Skin epidermis (tissue), 12 donors: ENCODE data around the gene COMMD10.
A peak's percentile ranks its signal among the peaks of the same experiment; 100 is the strongest.
"Not testable (repeated sequence)": the region's sequence is repeated elsewhere in the genome, so short reads cannot be mapped to it uniquely, and the experiment has no call there.

Source experiments
- H3K27ac ChIP-seq, 21 experiments: fragments of 200-600 bp; sonication (generic) in 11 of 21; one replicate each; pipeline ENCODE4 v1.5.0; 2020; ENCODE audit warnings: mild to moderate bottlenecking in 3 of 21, inconsistent platforms in 2 of 21, moderate library complexity in 2 of 21
- H3K4me3 ChIP-seq, 7 experiments: fragments of 200-600 bp; sonication (generic) in 2 of 7; one replicate each; pipeline ENCODE4 v1.5.0; 2020; ENCODE audit warnings: inconsistent platforms in 2 of 7, mild to moderate bottlenecking in 2 of 7, moderate library complexity in 1 of 7

COMMD10 gene

DNA sequence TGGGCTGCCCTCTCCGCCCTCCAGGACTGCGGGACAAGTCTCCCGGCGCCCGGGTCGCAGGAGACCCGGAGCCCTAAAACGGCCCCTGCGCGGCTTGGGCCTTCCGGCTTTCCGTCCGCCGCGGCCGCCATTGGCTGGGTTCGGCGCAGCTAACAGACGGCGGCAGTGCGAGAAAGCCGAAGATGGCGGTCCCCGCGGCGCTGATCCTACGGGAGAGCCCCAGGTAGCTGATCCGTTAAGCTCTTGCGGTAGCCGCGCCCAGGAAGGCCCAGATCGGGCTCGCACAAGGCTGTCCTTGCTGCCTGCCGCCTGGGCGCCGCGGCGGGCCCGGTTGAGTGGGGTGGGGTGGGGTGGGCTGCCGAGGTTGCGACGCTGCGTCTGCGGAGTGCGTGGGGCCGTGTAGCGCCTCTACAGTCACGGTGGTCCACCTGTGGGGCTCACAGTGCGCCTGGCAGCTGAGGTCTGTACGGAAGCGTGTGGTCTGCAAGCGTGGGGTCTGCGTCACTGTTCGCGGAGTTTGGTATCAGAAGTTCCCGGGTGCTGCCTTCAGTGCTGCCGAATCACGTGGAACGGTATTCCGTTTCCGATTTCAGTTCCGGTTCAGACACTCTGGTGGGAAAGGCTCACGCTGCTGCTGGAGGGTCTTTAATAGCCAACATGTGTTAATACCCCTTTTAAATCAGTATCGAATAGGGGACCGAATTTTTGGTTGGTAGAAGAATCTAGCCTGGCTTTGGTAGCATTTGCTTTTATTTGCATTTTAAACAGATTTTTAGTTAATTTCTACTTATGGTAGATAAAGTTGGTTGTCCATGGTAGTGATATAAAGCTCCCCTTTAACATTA, at the start of gene COMMD10:
COMMD10 (plus strand) TSS at position 155 of the 845 bp plus-strand sequence.
- Histone ChIP-seq H3K27ac (peak within 1 kb of the TSS; percentile 86 to 99 (median 95)), H3K4me3 (peak within 1 kb of the TSS; percentile 82 to 96 (median 92))

DNA sequence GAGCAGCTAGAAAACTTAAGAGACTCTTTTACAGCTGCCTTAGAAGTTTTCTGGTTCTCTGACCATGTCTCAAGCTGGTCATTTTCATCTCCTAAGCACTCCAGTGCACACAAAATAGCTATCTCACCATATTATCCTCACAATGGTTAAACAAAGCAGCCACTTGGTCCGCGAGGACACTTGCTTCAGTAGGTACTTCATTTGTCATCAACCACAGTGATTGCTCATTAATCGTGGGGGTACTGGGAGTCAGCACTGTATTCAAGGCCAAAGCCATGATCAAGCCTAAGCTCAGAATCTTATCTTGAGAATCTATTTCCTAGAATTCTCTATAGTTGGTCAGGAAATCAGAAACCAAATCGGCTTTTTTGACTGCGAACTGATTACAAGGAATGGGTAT, 49.7 kb upstream of the COMMD10 start:
- no peak overlapping the region for H3K4me3 ChIP-seq
- H3K27ac ChIP-seq: no peak overlapping the region

DNA sequence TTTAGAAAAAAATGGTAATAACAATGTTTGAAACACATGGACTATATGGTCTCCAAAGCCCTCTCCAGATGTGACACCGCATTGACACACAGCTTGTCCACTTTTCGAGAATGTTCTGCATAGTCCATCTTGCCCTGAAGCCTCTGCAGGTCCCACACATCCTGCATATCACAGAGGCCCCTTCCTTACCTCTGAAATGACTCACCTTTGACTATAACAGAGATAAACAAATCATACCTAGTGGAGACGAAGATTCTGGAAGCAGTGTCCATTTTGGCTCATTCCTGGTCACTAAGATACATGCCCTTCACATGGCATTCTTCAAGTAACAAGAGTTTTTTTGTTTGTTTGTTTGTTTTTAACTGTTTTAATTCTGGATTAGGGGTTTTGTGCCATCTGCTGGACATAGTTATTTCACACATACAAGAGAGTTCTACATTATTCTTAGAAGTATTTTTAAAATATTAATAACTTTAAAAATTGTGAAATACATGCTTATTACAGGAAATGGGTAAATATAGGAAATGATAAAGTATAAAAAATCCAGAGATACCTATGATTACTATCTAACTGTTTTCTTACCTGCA, 47.5 kb upstream of the COMMD10 start:
- H3K4me3 ChIP-seq: no peak overlapping the region

DNA sequence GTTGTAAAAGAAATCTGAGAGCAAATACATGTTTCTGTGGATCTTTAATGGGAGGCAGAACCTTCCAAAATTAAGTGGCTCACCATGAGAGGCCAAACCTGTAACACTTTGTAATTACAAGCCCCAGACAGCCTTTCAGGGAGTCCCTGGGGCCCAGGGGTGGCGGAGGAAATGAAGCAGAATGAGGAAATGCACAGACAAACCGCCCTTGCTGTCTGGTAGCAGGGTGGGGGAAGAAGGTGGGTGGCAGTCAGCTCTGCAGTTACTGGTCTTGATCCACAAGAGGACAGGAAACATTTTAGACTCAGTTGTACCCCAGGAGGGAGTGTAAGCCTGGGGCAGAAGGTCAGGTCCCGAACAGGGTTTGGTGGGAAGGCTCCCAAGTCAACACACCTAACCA, 46.0 kb upstream of the COMMD10 start:
- Histone ChIP-seq H3K27ac (no peak overlapping the region), H3K4me3 (no peak overlapping the region)

More for the DNA sequence above, 47.5 kb upstream of the COMMD10 start:
- H3K27ac ChIP-seq: no peak overlapping the region

DNA sequence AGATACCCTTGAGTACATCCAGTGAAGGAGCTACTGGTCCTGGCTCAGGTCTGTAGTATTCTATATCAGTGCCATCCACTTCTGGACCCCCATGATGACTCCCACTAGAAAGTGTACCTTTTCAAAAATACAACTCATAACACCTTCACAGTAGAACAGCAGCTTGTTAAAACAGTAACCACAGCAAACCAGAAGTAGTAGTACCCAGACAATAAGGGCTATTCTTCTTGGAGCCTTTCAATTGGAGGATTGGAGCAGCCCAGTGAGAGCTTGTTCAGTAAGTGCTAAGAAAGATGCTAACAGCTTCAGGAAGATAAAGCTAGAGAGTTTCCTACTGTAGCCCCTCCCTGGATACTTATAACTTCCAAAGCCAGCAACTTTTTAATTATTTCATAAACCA, 42.5 kb upstream of the COMMD10 start:
- Histone ChIP-seq H3K27ac (no peak overlapping the region), H3K4me3 (no peak overlapping the region)

DNA sequence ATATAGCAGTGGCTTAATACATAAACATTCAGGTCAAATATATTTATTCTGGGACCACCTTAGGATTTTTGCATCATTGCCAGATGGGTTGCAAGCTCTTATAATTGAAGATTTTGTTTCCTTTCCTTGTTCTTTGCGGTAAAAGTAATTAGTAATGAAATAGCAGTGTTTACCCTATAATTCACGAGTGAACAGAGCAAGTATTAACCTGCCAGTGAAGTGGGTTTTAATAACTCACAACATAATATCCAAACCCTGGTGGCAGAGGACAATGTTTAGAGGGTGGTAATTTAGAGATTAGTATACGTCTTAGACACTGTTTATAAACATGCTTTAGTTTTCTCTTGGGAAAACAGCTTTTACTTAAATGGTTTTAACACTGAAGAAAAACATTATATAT, 40.8 kb upstream of the COMMD10 start:
- Histone ChIP-seq H3K27ac (no peak overlapping the region), H3K4me3 (no peak overlapping the region)

DNA sequence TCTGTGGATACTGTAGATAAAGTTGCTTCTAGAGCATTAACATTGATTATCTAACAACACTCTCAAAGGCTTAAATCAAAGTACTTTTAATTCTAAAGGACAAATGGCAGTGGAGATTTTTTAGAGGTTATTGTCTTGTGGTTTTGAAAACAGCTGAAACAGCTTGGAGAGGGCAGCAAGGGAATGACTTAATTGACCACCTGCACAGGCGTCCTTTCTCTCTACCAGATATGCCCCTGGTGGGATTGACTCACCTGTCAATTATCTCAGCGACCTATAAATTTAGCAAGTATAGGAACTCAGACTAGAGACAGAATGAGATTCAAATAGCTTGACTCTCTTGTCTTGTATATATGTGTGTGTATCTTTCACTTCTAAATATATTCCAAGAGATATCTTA, 39.0 kb upstream of the COMMD10 start:
- Histone ChIP-seq H3K27ac (no peak overlapping the region), H3K4me3 (no peak overlapping the region)

DNA sequence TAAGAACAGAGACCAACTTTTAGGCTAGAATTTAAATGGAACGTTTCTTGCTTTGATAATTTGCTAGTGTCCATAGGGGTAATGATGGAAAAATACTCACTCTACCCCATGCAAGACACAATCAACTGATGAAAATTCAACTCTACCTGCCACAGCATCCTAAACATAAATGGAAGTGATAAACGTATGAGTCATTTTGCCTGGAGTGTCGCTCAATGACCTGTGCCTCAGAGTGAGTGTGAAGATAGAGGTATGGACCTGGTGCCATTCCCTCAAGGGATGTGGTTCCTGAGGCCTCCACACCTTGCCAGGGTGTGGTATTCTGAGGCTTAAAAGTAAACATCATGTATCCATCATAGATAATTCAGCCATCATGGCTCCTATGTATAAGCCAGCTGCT, 38.6 kb upstream of the COMMD10 start:
- no peak overlapping the region for H3K27ac ChIP-seq
- no peak overlapping the region for H3K4me3 ChIP-seq

DNA sequence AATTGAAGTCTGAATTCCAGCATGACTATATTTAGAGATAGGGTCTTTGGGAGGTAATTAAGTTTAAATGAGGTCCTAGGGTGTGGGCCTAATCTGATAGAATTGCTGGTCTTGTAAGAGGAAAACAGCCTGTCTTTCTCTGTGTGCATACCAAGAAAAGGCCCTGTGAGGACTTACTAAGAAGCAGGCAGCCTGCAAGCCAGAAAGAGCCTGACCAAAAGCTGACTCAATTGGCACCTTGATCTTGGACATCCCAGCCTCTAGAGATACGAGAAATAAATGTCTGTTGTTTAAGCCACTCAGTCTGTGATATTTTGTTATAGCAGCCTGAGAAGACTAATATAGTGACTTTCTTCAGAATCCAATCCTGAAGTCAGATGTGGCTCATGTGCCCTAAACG, 38.0 kb upstream of the COMMD10 start:
- no peak overlapping the region for H3K4me3 ChIP-seq
- no peak overlapping the region for H3K27ac ChIP-seq

DNA sequence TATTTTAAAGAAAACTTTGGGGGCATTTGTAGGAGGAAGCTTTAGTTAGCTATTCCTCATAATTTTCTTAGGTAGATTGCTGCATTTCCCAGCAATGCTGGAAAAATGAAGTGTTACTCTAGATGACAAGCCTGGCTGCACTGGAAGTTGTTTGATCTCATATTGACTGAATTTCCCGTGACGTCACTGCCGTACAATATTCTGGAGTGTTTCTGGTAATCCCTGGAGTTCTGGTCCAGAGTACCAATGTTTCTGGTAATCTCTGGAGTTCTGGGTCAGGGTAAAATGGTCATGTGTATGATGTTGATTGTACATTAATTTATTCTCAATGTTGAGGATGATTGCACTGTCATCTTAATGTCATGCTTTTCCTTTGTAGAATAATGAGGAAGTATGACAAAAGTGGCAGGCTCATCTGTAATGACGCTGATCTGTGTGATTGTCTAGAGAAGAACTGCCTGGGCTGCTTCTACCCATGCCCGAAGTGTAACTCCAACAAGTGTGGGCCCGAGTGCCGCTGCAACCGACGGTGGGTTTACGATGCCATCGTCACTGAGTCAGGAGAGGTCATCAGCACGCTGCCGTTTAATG, 26.4 kb upstream of the COMMD10 start:
- H3K27ac ChIP-seq: no peak overlapping the region
- H3K4me3 ChIP-seq: no peak overlapping the region

DNA sequence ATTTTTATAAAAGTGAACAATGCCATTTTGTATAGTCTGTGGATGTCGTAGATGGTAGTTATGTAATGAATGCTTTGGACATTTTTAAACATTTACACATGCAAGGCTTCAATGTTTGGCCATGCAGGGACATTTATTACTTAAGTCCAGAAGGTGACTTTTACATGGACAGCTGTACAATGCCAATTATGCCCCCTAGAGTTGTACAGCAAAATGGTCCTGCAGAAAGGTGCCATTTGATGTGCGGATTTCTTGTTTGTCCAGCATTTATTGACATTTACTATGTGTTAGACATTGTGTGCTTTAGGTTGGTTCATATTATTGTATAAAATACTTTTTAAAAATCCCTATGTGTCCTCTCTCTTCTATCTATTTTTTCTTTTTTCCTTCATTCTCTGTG, 22.5 kb upstream of the COMMD10 start:
- no peak overlapping the region for H3K4me3 ChIP-seq
- H3K27ac ChIP-seq: no peak overlapping the region

DNA sequence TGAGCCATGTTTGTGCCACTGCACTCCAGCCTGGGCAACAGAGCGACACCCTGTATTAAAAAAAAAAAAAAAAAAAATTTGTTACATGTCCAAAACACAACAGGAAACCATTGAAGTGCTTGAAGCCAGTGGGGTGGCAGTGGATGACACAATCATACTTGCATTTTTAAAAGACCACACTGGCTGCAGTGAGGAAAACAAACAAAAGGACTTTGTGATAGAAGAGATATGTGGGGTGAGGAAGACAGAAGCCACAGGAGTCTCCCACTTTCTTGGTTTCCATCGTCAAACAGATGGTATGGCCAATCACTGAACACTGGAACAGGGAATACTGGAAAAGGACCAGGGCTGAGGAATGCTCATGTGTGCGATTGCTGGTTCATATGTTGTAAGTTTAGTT, 20.9 kb upstream of the COMMD10 start:
- no peak overlapping the region for H3K27ac ChIP-seq
- H3K4me3 ChIP-seq: no peak overlapping the region

DNA sequence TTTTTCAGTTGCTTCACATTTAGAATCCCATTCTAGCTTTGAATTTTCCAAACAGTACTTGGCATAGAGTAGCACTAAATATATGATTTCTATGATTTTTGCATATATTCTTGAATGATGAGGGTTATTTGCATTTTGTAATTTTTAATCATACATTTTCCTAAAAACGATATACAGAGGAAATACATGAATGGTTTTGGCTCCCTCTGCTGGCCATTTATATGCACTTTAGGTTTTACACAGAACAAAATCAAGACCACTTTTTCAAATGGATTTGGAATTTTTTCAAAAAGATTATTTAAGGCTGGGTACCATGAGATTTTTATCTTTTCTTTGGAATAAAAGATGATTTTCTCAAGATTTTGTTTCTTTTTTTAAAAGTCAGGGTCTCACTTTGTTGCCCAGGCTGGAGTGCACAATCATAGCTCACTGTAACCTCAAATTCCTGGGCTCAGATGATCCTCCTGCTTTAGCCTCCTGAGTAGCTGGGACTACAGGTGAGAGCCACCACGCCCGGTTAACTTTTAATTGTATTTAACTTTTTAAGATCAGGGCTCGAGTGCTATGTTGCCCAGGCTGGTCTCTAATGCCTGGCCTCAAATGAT, 16.7 kb upstream of the COMMD10 start:
- no peak overlapping the region for H3K4me3 ChIP-seq
- no peak overlapping the region for H3K27ac ChIP-seq

DNA sequence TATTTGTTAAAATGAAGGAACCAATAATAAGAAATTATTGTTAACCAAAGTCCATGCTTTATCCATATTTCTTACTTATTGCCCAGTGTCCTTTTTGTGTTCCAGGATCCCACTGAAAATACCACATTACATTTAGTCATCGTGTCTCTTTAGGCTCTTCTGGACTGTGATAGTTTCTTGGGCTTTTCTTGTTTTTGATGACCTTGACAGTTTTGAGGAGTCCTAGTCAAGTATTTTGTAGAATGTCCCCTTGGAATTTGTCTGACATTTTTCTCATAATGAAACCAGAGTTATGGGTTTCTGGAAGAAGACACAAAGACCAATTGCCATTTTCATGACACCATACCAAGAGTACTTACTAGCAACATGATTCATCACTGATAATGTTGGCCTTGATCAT, 13.6 kb upstream of the COMMD10 start:
- H3K27ac ChIP-seq: no peak overlapping the region
- H3K4me3 ChIP-seq: no peak overlapping the region

DNA sequence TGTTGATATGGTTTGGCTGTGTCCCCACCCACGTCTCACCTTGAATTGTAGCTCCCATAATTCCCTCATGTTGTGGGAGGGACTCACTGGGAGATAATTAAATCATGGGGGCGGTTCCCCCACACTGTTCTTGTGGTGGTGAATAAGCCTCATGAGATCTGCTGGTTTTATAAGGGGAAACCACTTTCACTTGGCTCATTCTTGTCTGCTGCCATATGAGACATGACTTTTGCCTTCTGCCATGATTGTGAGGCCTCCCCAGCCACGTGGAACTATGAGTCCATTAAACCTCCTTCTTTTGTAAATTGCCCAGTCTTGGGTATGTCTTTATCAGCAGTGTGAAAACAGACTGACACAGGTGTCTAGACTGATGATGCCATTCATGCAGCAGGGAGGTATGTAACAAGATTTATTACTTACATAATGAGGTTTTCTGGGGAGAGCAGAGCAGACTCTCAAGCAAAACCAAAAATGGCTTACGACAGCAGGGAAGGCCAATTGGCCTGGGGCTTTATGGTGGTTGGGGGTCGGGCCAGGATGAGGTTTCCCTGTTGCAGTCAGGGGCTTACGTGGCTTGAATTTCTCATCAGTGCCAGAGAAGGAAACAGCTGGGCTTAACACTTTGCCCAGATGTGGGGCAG, 9.5 kb upstream of the COMMD10 start:
- no peak overlapping the region for H3K4me3 ChIP-seq

DNA sequence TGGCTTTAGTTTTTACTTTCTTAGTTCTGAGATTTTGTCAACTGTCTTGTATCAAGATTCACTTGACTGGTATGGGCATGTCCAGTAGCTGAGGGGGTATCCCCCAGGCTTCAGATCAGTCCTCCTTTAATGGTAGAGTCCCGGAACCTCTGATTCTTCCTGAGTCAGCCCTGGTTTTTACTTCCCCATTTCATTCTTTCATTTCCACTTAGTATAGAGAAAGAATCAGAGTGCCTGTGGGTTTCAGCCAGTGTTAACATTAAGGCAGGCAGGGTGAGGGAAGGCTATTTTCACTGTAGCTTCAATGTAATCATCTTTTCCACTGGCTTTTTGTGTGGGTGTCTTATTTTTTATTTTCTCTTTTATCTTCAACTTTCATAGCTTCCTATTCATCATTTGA, 8.3 kb upstream of the COMMD10 start:
- H3K4me3 ChIP-seq: no peak overlapping the region
- no peak overlapping the region for H3K27ac ChIP-seq

More for the DNA sequence above, 9.5 kb upstream of the COMMD10 start:
- no peak overlapping the region for H3K27ac ChIP-seq

DNA sequence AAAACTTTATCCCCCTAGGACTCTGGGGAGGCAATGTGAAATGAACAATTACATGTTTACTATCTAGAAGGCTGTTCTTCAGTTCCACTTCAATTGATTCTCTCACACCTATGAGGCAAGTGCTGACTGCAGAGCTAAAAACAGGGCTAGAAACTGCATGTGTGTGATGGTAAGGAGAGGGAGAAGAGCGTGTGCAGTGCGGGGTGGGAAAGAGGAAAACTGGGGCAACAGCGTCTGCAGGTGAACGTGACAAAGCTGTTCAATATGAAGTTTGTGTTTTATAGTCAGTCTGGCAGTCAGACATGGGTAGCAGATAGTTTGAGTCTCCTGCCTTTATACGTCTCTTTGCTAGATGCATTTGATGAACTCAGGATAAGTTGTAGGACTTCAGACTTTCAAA, 6.6 kb upstream of the COMMD10 start:
- no peak overlapping the region for H3K4me3 ChIP-seq
- no peak overlapping the region for H3K27ac ChIP-seq

DNA sequence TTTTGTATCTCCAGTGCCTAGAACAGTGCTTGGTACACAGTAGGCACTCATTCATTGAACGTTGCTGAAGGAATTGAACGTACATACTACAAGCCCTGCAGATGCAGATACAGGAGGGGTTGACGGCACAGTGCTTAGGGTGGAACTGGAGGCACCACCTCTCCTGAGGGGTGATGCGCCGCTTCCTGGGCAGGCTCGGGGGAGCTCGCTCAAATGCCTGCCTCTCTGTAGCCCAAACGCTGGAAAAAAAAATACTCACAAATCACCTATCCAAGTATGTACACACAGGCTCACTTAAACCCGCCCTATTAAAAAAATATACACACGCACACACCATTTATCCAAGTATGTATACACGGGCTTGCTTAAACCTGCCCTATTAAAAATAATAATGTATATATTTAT, 536 bp upstream of the COMMD10 start:
- peak overlapping the region in 19 of 21 experiments; percentile 86 to 99 (median 95) for H3K27ac ChIP-seq
- peak overlapping the region; percentile 82 to 96 (median 92) for H3K4me3 ChIP-seq

DNA sequence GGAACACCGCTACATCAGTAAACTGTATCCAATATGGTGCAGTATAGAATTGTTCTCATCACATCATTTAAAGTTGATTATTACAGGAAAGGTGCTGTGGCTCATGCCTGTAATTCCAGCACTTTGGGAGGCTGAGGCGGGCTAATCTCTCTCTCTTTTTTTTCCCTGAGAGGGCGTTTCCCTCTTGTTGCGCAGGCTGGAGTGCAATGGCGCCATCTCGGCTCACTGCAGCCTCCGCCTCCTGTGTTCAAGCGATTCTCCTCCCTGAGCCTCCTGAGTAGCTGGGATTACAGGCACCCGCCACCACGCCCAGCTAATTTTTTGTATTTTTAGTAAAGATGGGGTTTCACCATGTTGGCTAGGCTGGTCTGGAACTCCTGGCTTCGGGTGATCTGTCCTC, 1.5 kb downstream of the COMMD10 start:
- peak overlapping the region in 1 of 7 experiments; percentile 95 for H3K4me3 ChIP-seq
- H3K27ac ChIP-seq: not testable (repeated sequence)

DNA sequence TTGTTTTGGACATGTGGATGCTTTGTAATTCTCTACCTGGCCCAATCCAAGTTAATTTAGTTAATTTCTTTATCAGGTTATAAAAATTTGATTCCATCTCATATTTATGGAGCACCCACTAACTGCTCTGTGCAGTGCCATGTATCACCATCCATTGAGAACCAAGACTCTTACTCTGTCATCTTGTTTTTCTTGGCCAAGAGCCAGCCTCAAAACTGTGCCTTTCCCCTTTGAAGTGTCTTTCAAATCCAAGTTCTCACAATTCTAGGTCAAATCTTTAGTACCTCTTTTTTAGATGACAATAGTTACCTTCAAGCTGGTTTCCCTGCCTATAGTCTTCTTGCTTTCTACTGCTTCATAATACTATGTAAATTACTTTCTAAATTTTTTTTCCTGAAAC, 3.2 kb downstream of the COMMD10 start:
- Histone ChIP-seq H3K4me3 (no peak overlapping the region), H3K27ac (no peak overlapping the region)
